ENCODE measurements around the gene C2CD2. TPM values are rescaled to one million over a fixed set of nuclear protein-coding genes. Genes with fewer than 3 reads are reported as not detected.

Gene C2CD2
- total RNA-seq, 1 donor from 2014 or later, result 15.8 TPM

- Histone ChIP-seq H3K4me3 (ENCODE audit: low read depth, low read length) (no peak overlapping the region), H3K36me3 (ENCODE audit: control insufficient read depth, insufficient read depth, low read length) (no peaks in the 10 kb centered on the region), H3K27me3 (ENCODE audit: control insufficient read depth, insufficient read depth, low read length) (no peaks in the 10 kb centered on the region)
- no peak for DNase-seq (ENCODE audit: low read depth)
- no peak for TF ChIP-seq CTCF (IDR thresholded peaks at IDR 0.05; ENCODE audit: insufficient read depth, low read length, poor library complexity, severe bottlenecking)
These were observed 4.9 kb downstream of the C2CD2 start for GRCh38 chr21:41948901-41949300.

GRCh38 chr21:41948078-41948895 lies 5.5 kb downstream of the C2CD2 start:
- Histone ChIP-seq H3K27me3 (ENCODE audit: control insufficient read depth, insufficient read depth, low read length) (no peaks in the 10 kb centered on the region), H3K36me3 (ENCODE audit: control insufficient read depth, insufficient read depth, low read length) (no peaks in the 10 kb centered on the region), H3K4me3 (ENCODE audit: low read depth, low read length) (no peak overlapping the region)
- TF ChIP-seq CTCF (IDR thresholded peaks at IDR 0.05; ENCODE audit: insufficient read depth, low read length, poor library complexity, severe bottlenecking), result no peak
- DNase-seq (ENCODE audit: low read depth), result no peak

GRCh38 chr21:41945982-41946381 lies 7.8 kb downstream of the C2CD2 start:
- TF ChIP-seq CTCF (IDR thresholded peaks at IDR 0.05; ENCODE audit: insufficient read depth, low read length, poor library complexity, severe bottlenecking), result no peak
- no peak for DNase-seq (ENCODE audit: low read depth)
- Histone ChIP-seq H3K27me3 (ENCODE audit: control insufficient read depth, insufficient read depth, low read length) (no peaks in the 10 kb centered on the region), H3K4me3 (ENCODE audit: low read depth, low read length) (no peak overlapping the region), H3K36me3 (ENCODE audit: control insufficient read depth, insufficient read depth, low read length) (no peaks in the 10 kb centered on the region)

- no peaks in the 10 kb centered on the region for H3K36me3 ChIP-seq (ENCODE audit: control insufficient read depth, insufficient read depth, low read length)
- H3K4me3 ChIP-seq (ENCODE audit: low read depth, low read length), result no peak overlapping the region
- TF ChIP-seq CTCF (IDR thresholded peaks at IDR 0.05; ENCODE audit: insufficient read depth, low read length, poor library complexity, severe bottlenecking), result no peak
- no peaks in the 10 kb centered on the region for H3K27me3 ChIP-seq (ENCODE audit: control insufficient read depth, insufficient read depth, low read length)
- DNase-seq (ENCODE audit: low read depth), result no peak
These were observed 10.0 kb downstream of the C2CD2 start for GRCh38 chr21:41943851-41944250.

GRCh38 chr21:41942457-41942856 lies 11.4 kb downstream of the C2CD2 start:
- no peak for DNase-seq (ENCODE audit: low read depth)
- H3K36me3 ChIP-seq (ENCODE audit: control insufficient read depth, insufficient read depth, low read length), result no peaks in the 10 kb centered on the region
- no peak for TF ChIP-seq CTCF (IDR thresholded peaks at IDR 0.05; ENCODE audit: insufficient read depth, low read length, poor library complexity, severe bottlenecking)
- no peaks in the 10 kb centered on the region for H3K27me3 ChIP-seq (ENCODE audit: control insufficient read depth, insufficient read depth, low read length)
- H3K4me3 ChIP-seq (ENCODE audit: low read depth, low read length), result no peak overlapping the region

- Histone ChIP-seq H3K36me3 (ENCODE audit: control insufficient read depth, insufficient read depth, low read length) (no peaks in the 10 kb centered on the region), H3K27me3 (ENCODE audit: control insufficient read depth, insufficient read depth, low read length) (no peaks in the 10 kb centered on the region), H3K4me3 (ENCODE audit: low read depth, low read length) (no peak overlapping the region)
- no peak for TF ChIP-seq CTCF (IDR thresholded peaks at IDR 0.05; ENCODE audit: insufficient read depth, low read length, poor library complexity, severe bottlenecking)
- DNase-seq (ENCODE audit: low read depth), result no peak
These were observed 11.9 kb downstream of the C2CD2 start for GRCh38 chr21:41941941-41942340.

Data from kidney epithelial cell (primary cell).